Fibroblast of skin of right quadriceps (primary cell): ENCODE measurements around the gene STYXL1.
"Not testable (repeated sequence)": the region's sequence is repeated elsewhere in the genome, so short reads cannot be mapped to it uniquely, and the experiment has no call there.

Source experiments
- DNase-seq: peaks from one replicate; pipeline ENCODE4 v3.0.0-alpha.2; 2013

STYXL1 gene

GRCh38 chr7:76065016-76065612 is 17.3 kb upstream of the STYXL1 start:
- no peak for DNase-seq

GRCh38 chr7:76064208-76064970 is 16.6 kb upstream of the STYXL1 start:
- DNase-seq, result no peak

- DNase-seq, result no peak
Observed at GRCh38 chr7:76063525-76063924, 15.7 kb upstream of the STYXL1 start.

GRCh38 chr7:76063114-76063513 is 15.3 kb upstream of the STYXL1 start:
- DNase-seq, result no peak

- DNase-seq, result no peak
Observed at GRCh38 chr7:76062254-76062653, 14.5 kb upstream of the STYXL1 start.

GRCh38 chr7:76060842-76061241 is 13.0 kb upstream of the STYXL1 start:
- DNase-seq, result no peak

GRCh38 chr7:76058745-76059144 is 10.9 kb upstream of the STYXL1 start:
- not testable (repeated sequence) for DNase-seq

GRCh38 chr7:76057813-76058145 is 10.0 kb upstream of the STYXL1 start:
- DNase-seq, result no peak

- DNase-seq, result no peak
Observed at GRCh38 chr7:76057103-76057812, 9.5 kb upstream of the STYXL1 start.

- DNase-seq, result no peak
Observed at GRCh38 chr7:76056241-76056640, 8.4 kb upstream of the STYXL1 start.

GRCh38 chr7:76054123-76055120 is 6.6 kb upstream of the STYXL1 start:
- no peak for DNase-seq

- no peak for DNase-seq
Observed at GRCh38 chr7:76053461-76053860, 5.7 kb upstream of the STYXL1 start.

- DNase-seq, result not testable (repeated sequence)
Observed at GRCh38 chr7:76052681-76053080, 4.9 kb upstream of the STYXL1 start.

GRCh38 chr7:76051840-76052239 is 4.0 kb upstream of the STYXL1 start:
- DNase-seq, result no peak

- no peak for DNase-seq
Observed at GRCh38 chr7:76050545-76050944, 2.7 kb upstream of the STYXL1 start.

- DNase-seq, result no peak
Observed at GRCh38 chr7:76049295-76049694, 1.5 kb upstream of the STYXL1 start.

GRCh38 chr7:76048668-76048988 is 828 bp upstream of the STYXL1 start:
- peak; percentile 39 for DNase-seq

GRCh38 chr7:76047305-76047810 is 442 bp downstream of the STYXL1 start:
- DNase-seq, result no peak

GRCh38 chr7:76044375-76044865 is 3.4 kb downstream of the STYXL1 start:
- no peak for DNase-seq

- DNase-seq, result no peak
Observed at GRCh38 chr7:76040126-76040525, 7.7 kb downstream of the STYXL1 start.

- DNase-seq, result peak; percentile 72
Observed at GRCh38 chr7:76037310-76037709, 10.5 kb downstream of the STYXL1 start.

GRCh38 chr7:76031964-76032363 is 15.8 kb downstream of the STYXL1 start:
- no peak for DNase-seq

GRCh38 chr7:76029682-76030081 is 18.1 kb downstream of the STYXL1 start:
- not testable (repeated sequence) for DNase-seq
